SJCRH30 (cell line): ENCODE data around the gene RBM4. TPM values are rescaled to one million over a fixed set of nuclear protein-coding genes. Genes with fewer than 3 reads are reported as not detected.

Source experiments
- DNase-seq, 2 experiments: peaks; one replicate each; pipeline ENCODE4 v3.0.0-alpha.2; 2015 to 2020
- H3K27ac ChIP-seq: fragments of 250-450 bp; sonication (Bioruptor Pico); 2 replicates; pipeline ENCODE4 v1.5.1; 2020; ENCODE audit warnings: mild to moderate bottlenecking, moderate library complexity
- H3K27me3 ChIP-seq: fragments of 250-450 bp; sonication (Bioruptor Pico); 2 replicates; pipeline ENCODE4 v1.5.1; 2020; ENCODE audit warnings: mild to moderate bottlenecking, moderate library complexity
- H3K36me3 ChIP-seq: fragments of 250-450 bp; sonication (Bioruptor Pico); 2 replicates; pipeline ENCODE4 v1.5.1; 2020; ENCODE audit warnings: mild to moderate bottlenecking, moderate library complexity
- H3K4me1 ChIP-seq: fragments of 250-450 bp; sonication (Bioruptor Pico); 2 replicates; pipeline ENCODE4 v1.5.1; 2020; ENCODE audit warnings: mild to moderate bottlenecking, moderate library complexity
- H3K4me3 ChIP-seq: fragments of 250-450 bp; sonication (Bioruptor Pico); 2 replicates; pipeline ENCODE4 v1.5.1; 2020; ENCODE audit warnings: mild to moderate bottlenecking, moderate library complexity
- H3K9me3 ChIP-seq: fragments of 250-450 bp; sonication (Bioruptor Pico); replicated peaks from 2 replicates; pipeline ENCODE4 v1.5.1; 2020; ENCODE audit warnings: mild to moderate bottlenecking, moderate library complexity
- total RNA-seq: library from RNA; depleted of rRNA; stranded (reverse); fragments of >200 nt; shearing (Covaris generic); gene quantifications from 2 replicates; pipeline ENCODE4 v1.2.3, GENCODE V29; 2014

The RBM4 gene
- total RNA-seq, 1 experiment from 2014 or later = 154 TPM

- no peaks in the 10 kb centered on the region for H3K9me3 ChIP-seq
- H3K4me1 ChIP-seq = no peaks in the 10 kb centered on the region
- no peak overlapping the region for H3K27ac ChIP-seq
- peaks cover 7% of the 10 kb centered on the region; the same call in 1 of the 2 replicates for H3K36me3 ChIP-seq
- no peak overlapping the region for H3K4me3 ChIP-seq
- no peaks in the 10 kb centered on the region for H3K27me3 ChIP-seq
- no peak for DNase-seq
Observed at GRCh38 chr11:66659763-66660162, 21.3 kb downstream of the RBM4 start.

GRCh38 chr11:66663741-66664296 is 25.3 kb downstream of the RBM4 start:
- H3K4me1 ChIP-seq = no peaks in the 10 kb centered on the region
- H3K9me3 ChIP-seq = no peaks in the 10 kb centered on the region
- H3K27me3 ChIP-seq = no peaks in the 10 kb centered on the region
- peaks cover 21% of the 10 kb centered on the region for H3K36me3 ChIP-seq
- H3K27ac ChIP-seq = no peak overlapping the region
- H3K4me3 ChIP-seq = no peak overlapping the region
- no peak for DNase-seq

- H3K27ac ChIP-seq = no peak overlapping the region
- no peak for DNase-seq
- H3K4me1 ChIP-seq = no peaks in the 10 kb centered on the region
- no peak overlapping the region for H3K4me3 ChIP-seq
- no peaks in the 10 kb centered on the region for H3K9me3 ChIP-seq
- H3K27me3 ChIP-seq = no peaks in the 10 kb centered on the region
- peaks cover 23% of the 10 kb centered on the region for H3K36me3 ChIP-seq
Observed at GRCh38 chr11:66665369-66665768, 26.9 kb downstream of the RBM4 start.

GRCh38 chr11:66670816-66671215 is 32.3 kb downstream of the RBM4 start:
- H3K27ac ChIP-seq = no peak overlapping the region
- no peak for DNase-seq
- H3K36me3 ChIP-seq = peaks cover 35% of the 10 kb centered on the region
- no peak overlapping the region for H3K4me3 ChIP-seq
- no peaks in the 10 kb centered on the region for H3K9me3 ChIP-seq
- H3K4me1 ChIP-seq = no peaks in the 10 kb centered on the region; the same call in 1 of the 2 replicates
- no peaks in the 10 kb centered on the region for H3K27me3 ChIP-seq

DNA sequence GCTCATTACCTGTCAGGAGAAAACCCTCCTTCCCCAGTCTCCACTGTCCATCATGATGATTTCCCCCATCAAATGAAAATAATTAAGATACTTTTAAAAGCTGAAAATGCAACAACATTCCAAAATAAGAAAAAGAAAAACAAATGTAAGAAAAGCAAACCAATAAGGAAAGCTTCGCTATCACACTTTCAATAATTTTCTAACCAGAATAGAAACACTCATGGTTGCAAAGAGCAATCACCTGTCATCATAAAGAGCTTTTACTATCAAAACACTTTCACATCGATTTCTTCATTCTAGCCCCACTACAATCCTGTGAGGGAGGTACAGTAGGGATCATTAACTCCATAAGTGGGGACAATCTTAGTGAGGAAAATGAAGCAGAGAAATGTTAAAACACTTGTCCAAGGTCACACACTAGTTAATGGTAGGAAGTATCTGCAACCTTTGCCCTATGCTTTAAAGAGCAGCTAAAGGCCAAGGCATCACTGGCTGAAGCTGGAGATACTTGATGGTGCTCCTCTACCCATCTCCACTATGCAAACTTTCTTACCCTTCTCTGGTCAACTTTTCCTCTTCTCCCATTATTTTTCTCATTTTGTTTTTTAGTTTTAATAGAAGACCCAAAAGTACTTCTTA is 36.6 kb downstream of the RBM4 start:
- peaks cover 6% of the 10 kb centered on the region; the same call in 1 of the 2 replicates for H3K4me1 ChIP-seq

GRCh38 chr11:66676282-66676919 is 37.9 kb downstream of the RBM4 start:
- Histone ChIP-seq H3K4me1 (peaks cover 6% of the 10 kb centered on the region; the same call in 1 of the 2 replicates), H3K27ac (no peak overlapping the region), H3K27me3 (no peaks in the 10 kb centered on the region), H3K9me3 (no peaks in the 10 kb centered on the region), H3K36me3 (peaks cover 21% of the 10 kb centered on the region), H3K4me3 (peak overlapping the region; percentile 71; the same call in 1 of the 2 replicates)
- DNase-seq = no peak

More for the DNA sequence above, 36.6 kb downstream of the RBM4 start:
- Histone ChIP-seq H3K36me3 (peaks cover 27% of the 10 kb centered on the region), H3K27ac (no peak overlapping the region), H3K9me3 (no peaks in the 10 kb centered on the region), H3K4me3 (no peak overlapping the region), H3K27me3 (no peaks in the 10 kb centered on the region)
- DNase-seq = no peak

DNA sequence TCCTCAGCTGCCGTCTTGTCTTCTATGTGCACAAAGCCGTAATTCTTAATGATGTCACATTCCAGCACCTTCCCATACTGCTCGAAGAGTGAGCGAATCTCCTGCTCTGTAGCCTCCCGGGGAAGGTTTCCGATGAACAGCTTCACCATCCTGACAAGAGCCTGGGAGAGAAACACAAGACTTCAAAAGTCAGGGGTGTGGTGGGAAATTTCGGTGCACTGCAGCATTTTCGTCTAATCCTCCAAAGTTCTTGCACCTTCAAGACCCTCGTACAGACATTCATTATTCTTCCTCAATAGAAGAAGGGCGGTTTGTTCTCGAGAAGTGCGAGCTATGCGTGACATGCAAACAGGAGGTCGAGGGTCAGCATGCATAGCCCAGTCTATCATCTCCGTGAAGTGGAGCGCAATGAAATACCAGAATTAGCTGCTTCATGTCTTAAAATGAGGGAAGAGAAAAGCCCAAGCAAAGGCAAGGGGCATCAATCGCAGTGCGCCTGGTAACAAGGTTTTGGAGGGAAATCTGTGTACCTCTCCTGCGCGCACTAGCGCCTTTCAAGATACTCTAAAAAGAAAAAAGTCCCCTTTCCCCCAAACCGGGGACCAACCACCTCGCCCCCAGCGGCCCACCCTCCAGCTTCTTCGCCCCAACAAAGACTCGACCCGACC is 38.6 kb downstream of the RBM4 start:
- Histone ChIP-seq H3K4me3 (peak overlapping the region; percentile 71), H3K27ac (peak overlapping the region; percentile 78), H3K27me3 (no peaks in the 10 kb centered on the region), H3K4me1 (peaks cover 6% of the 10 kb centered on the region; the same call in 1 of the 2 replicates), H3K9me3 (no peaks in the 10 kb centered on the region), H3K36me3 (peaks cover 20% of the 10 kb centered on the region)
- no peak for DNase-seq

DNA sequence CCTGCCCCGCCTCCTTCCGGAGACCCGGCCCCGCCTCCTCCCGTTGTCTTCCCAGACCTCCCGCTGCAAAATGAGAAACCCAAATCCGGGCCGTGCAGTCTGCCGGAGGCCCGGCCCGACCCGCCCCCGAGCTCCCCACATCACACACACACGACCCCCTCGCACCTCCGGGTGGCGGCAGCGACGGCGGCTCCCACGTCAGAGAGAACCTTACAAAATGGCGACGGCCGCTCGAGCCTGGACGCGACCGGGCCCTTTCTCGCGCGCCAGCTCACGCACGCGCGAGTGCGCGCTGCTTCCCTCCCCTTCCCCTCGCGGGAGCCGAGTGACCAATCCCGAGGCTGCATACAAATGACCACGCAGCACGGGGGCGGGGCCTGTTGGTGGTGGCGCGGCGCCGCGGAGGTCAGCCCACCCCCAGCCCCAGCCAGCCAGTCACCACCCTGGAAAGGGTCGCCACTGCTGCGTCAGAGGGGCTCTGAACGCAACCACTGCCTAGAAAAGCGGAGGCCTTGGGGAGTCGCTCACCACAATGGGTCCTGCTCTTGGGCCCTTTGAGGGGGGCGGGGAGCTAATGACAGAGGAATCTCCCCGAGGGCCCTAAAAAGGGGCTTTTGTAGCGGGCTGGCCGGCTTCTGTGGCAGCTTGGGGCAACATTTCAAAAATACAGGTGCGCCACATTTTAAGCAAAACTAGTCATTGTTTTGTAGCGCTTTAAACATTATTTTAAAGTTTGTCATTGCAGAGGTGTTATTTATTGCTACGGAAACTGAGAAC is 39.3 kb downstream of the RBM4 start, which contains the start of gene RBM4B:
Gene RBM4B (minus strand): TSS at position 289 of the 777 bp plus-strand sequence. CDS start 808 bp downstream, outside the sequence.
- peak within 1 kb of the TSS; percentile 71 for H3K4me3 ChIP-seq
- peaks cover 20% of the 10 kb centered on the region for H3K36me3 ChIP-seq
- peak; percentile 96 to 97 for DNase-seq
- peaks cover 6% of the 10 kb centered on the region; the same call in 1 of the 2 replicates for H3K4me1 ChIP-seq
- no peaks in the 10 kb centered on the region for H3K9me3 ChIP-seq
- H3K27ac ChIP-seq = peak within 1 kb of the TSS; percentile 78
- H3K27me3 ChIP-seq = no peaks in the 10 kb centered on the region

GRCh38 chr11:66680966-66681645 is 42.6 kb downstream of the RBM4 start:
- Histone ChIP-seq H3K4me3 (no peak overlapping the region), H3K27ac (no peak overlapping the region), H3K27me3 (no peaks in the 10 kb centered on the region), H3K9me3 (no peaks in the 10 kb centered on the region), H3K36me3 (peaks cover 5% of the 10 kb centered on the region), H3K4me1 (peaks cover 5% of the 10 kb centered on the region; the same call in 1 of the 2 replicates)
- no peak for DNase-seq

GRCh38 chr11:66683877-66684276 is 45.4 kb downstream of the RBM4 start:
- H3K36me3 ChIP-seq = no peaks in the 10 kb centered on the region
- no peaks in the 10 kb centered on the region for H3K27me3 ChIP-seq
- no peak for DNase-seq
- H3K27ac ChIP-seq = no peak overlapping the region
- H3K4me3 ChIP-seq = no peak overlapping the region
- H3K9me3 ChIP-seq = no peaks in the 10 kb centered on the region
- H3K4me1 ChIP-seq = no peaks in the 10 kb centered on the region

DNA sequence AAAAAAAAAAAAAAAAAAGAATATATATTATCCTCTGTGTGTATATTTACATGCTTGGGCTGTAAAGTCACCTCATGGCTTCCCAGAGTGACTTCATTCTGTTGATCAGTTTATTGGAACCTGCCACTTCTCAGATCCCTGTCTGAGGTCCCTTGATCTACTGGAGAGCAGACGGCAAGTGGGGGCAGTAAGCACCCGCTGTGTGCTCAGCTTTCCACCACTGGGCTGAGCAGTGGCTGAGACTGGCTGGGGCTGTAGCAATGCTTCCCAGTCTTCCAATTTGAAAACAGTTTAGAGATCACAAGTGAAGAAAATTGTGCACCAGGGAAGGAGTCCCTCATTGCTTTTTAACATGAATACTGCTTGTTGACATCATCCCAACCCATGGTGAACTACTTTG is 46.1 kb downstream of the RBM4 start:
- Histone ChIP-seq H3K9me3 (no peaks in the 10 kb centered on the region), H3K4me3 (no peak overlapping the region), H3K4me1 (no peaks in the 10 kb centered on the region), H3K27ac (no peak overlapping the region), H3K36me3 (no peaks in the 10 kb centered on the region), H3K27me3 (no peaks in the 10 kb centered on the region)
- DNase-seq = no peak

DNA sequence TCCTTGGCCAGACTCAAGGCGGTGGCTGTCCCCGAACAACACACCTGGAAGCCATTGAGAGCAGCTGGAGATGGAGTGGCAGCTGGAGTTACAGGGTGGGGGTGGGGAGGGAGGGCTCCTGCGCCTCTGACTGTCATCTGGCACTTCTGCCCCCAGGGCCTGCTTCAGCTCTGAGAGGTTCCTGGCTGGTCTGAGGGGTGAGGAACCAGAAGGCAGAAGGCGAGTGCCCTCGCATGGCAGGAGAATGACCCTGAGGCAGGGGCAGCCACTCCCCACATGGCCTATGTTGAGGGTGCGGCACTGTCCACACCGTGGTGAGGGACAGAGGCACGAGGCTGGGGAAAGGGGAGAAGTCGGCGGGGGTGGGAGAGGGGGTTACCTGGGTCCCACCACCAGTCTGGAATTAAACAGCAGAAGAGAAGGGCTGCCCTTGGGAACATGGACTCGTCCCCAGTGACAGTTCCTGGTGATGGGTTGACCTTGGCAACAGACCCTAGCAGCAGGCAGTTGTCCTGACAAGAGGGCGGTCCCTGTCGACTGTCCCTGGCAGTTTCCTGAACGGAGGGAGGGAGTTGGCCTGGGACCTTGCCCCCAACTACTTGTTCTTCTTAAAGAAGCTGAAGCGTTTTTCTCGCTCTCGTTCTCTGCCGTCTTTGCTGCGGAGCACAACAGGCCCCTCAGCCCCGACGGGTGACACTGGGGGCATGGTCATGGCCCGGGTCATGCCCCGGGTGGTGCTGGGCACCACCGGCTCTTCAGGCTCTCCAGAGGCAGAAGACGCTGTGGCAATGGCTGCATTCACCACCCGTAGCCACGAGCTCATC is 47.0 kb downstream of the RBM4 start:
- Histone ChIP-seq H3K4me1 (no peaks in the 10 kb centered on the region), H3K9me3 (no peaks in the 10 kb centered on the region), H3K4me3 (no peak overlapping the region), H3K36me3 (no peaks in the 10 kb centered on the region), H3K27ac (no peak overlapping the region), H3K27me3 (no peaks in the 10 kb centered on the region)
- DNase-seq = no peak

- no peaks in the 10 kb centered on the region for H3K4me1 ChIP-seq
- no peak overlapping the region for H3K27ac ChIP-seq
- no peaks in the 10 kb centered on the region for H3K36me3 ChIP-seq
- no peaks in the 10 kb centered on the region for H3K9me3 ChIP-seq
- DNase-seq = no peak
- no peak overlapping the region for H3K4me3 ChIP-seq
- H3K27me3 ChIP-seq = no peaks in the 10 kb centered on the region
Observed at GRCh38 chr11:66686100-66686785, 47.7 kb downstream of the RBM4 start.
